Breast epithelium (tissue), 3 donors: ENCODE data around the gene CERS5.

Experiments used
- POLR2A ChIP-seq: fragments of 450-650 bp; IDR thresholded peaks from one replicate; pipeline ENCODE4 v1.6.1; 2016; ENCODE audit warnings: antibody characterized with exemption, mild to moderate bottlenecking, moderate library complexity
- POLR2AphosphoS5 ChIP-seq, 3 donors: sonication (generic); formaldehyde crosslinking; IDR thresholded peaks; one replicate each; pipeline ENCODE4 v1.6.1; 2017; ENCODE audit warnings: antibody characterized with exemption in 3 of 3
- TF ChIP-seq, protein P1 (sequence below), 3 donors: fragments of 450-650 bp; IDR thresholded peaks; one replicate each; pipeline ENCODE4 v1.5.1; 2016 to 2017; ENCODE audit warnings: antibody characterized with exemption in 3 of 3, mild to moderate bottlenecking in 3 of 3, moderate library complexity in 3 of 3

DNA sequence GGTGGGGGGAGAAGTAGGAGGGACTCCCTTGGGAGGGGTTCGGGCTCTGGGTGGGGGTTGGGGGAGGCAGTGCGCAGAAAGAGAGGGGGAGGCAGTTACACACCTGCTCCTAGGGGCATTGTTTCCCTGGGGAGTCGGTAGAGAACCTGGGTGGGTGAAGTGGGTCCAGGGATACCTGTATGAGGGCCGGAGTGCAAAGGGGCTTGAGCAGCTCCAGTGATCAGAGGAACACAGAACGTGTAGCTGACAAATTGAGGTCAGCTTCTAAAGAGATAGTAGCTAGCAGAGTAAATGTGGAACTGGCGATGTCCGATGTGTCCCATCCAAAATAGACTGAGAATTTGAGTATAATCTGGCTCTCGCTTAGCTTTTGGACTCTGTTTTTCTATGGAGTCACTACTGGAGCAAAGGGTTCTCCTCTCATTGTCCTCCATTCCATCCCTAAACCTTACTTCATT lies 81.5 kb downstream of the CERS5 start:
- TF ChIP-seq, protein P1, sequence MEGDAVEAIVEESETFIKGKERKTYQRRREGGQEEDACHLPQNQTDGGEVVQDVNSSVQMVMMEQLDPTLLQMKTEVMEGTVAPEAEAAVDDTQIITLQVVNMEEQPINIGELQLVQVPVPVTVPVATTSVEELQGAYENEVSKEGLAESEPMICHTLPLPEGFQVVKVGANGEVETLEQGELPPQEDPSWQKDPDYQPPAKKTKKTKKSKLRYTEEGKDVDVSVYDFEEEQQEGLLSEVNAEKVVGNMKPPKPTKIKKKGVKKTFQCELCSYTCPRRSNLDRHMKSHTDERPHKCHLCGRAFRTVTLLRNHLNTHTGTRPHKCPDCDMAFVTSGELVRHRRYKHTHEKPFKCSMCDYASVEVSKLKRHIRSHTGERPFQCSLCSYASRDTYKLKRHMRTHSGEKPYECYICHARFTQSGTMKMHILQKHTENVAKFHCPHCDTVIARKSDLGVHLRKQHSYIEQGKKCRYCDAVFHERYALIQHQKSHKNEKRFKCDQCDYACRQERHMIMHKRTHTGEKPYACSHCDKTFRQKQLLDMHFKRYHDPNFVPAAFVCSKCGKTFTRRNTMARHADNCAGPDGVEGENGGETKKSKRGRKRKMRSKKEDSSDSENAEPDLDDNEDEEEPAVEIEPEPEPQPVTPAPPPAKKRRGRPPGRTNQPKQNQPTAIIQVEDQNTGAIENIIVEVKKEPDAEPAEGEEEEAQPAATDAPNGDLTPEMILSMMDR (IDR thresholded peaks at IDR 0.05), result no peak
- no peak for TF ChIP-seq POLR2A
- TF ChIP-seq POLR2AphosphoS5 (IDR thresholded peaks at IDR 0.05), result no peak
